Central memory CD4-positive, alpha-beta T cell (primary cell): ENCODE measurements around the gene TRIM47.

Experiments used
- DNase-seq: peaks from one replicate; pipeline ENCODE4 v3.0.0; 2022

The TRIM47 gene

GRCh38 chr17:75906143-75906884 is 27.9 kb upstream of the TRIM47 start:
- no peak for DNase-seq

GRCh38 chr17:75904749-75905521 is 26.6 kb upstream of the TRIM47 start, which contains the start of gene MRPL38:
Gene MRPL38, minus strand, starts transcription at chr17:75904884. Its CDS starts 9 bp downstream, at chr17:75904875.
- peak; percentile 96 for DNase-seq

- DNase-seq, result no peak
Measured at GRCh38 chr17:75902406-75902805, 24.0 kb upstream of the TRIM47 start.

- no peak for DNase-seq
Measured at GRCh38 chr17:75901727-75902126, 23.3 kb upstream of the TRIM47 start.

GRCh38 chr17:75900691-75901533 is 22.5 kb upstream of the TRIM47 start:
- DNase-seq, result no peak

- DNase-seq, result no peak
Measured at GRCh38 chr17:75899767-75900468, 21.5 kb upstream of the TRIM47 start.

GRCh38 chr17:75899353-75899752 is 21.0 kb upstream of the TRIM47 start:
- no peak for DNase-seq

- DNase-seq, result no peak
Measured at GRCh38 chr17:75898791-75899190, 20.4 kb upstream of the TRIM47 start.

- DNase-seq, result no peak
Measured at GRCh38 chr17:75898065-75898464, 19.7 kb upstream of the TRIM47 start.

- no peak for DNase-seq
Measured at GRCh38 chr17:75897160-75898019, 19.0 kb upstream of the TRIM47 start.

- DNase-seq, result peak; percentile 71
Measured at GRCh38 chr17:75896415-75897159, 18.2 kb upstream of the TRIM47 start, which contains the start of gene TRIM65. Gene TRIM65, minus strand, starts transcription at chr17:75896951. Its CDS starts 14 bp downstream, at chr17:75896937.

- DNase-seq, result no peak
Measured at GRCh38 chr17:75895370-75896155, 17.2 kb upstream of the TRIM47 start.

GRCh38 chr17:75894049-75894733 is 15.8 kb upstream of the TRIM47 start:
- DNase-seq, result no peak

GRCh38 chr17:75893305-75894048 is 15.1 kb upstream of the TRIM47 start:
- no peak for DNase-seq

- DNase-seq, result no peak
Measured at GRCh38 chr17:75892556-75893224, 14.3 kb upstream of the TRIM47 start.

- DNase-seq, result no peak
Measured at GRCh38 chr17:75891605-75892555, 13.5 kb upstream of the TRIM47 start.
